Occipital lobe (tissue), 2 donors: ENCODE measurements around the gene PDLIM5. TPM values are rescaled to one million over a fixed set of nuclear protein-coding genes. Genes with fewer than 3 reads are reported as not detected.

Experiments
- DNase-seq: peaks from one replicate; lab custom pipeline; 2025; lab: John Stamatoyannopoulos, UW
- total RNA-seq: library from RNA; depleted of rRNA; stranded (reverse); fragments of >200 nt; gene quantifications from one replicate; pipeline ENCODE4 v1.2.3, GENCODE V29; 2014

PDLIM5 gene
- total RNA-seq, 1 donor from 2014 or later, result 27.1 TPM

DNA sequence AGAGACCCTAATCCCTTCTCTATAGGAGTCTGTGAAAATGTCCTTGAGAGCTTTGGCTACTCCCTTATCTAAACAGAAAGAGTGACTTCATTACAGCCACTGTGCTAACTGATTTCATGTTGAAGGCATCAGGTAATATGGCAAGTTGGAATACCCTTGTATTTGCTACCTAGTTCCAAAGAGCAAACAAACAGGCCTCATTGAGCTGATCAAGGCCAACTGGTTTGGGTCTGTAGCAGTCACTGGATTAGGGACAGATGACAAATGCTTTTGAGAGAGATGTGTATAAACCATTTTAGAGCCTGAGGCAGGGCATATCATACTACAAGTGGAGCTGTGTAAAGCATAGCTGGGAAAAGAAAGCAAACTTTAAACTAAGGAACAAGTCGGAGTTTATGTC is 22.9 kb upstream of the PDLIM5 start:
- no peak for DNase-seq

DNA sequence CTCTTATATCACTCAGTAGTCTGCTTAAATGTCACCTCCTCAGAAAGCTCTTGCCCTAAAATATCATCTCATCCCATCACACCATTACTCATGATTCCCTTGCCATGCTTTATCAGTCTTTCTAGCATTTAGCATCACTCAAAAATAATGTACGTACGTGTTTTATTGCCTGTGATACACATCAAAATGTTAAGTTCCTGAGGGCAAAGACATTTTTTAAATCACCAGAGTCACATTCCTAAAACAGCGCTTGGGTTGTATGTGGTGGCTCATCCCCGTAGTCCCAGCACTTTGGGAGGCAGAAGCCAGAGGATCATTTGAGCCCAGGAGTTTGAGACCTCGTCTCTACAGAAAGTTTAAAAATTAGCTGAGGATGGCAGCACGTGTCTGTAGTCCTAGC is 21.3 kb upstream of the PDLIM5 start:
- DNase-seq, result no peak

GRCh38 chr4:94431388-94431787 is 20.4 kb upstream of the PDLIM5 start:
- DNase-seq, result no peak

GRCh38 chr4:94434505-94434904 is 17.2 kb upstream of the PDLIM5 start:
- no peak for DNase-seq

DNA sequence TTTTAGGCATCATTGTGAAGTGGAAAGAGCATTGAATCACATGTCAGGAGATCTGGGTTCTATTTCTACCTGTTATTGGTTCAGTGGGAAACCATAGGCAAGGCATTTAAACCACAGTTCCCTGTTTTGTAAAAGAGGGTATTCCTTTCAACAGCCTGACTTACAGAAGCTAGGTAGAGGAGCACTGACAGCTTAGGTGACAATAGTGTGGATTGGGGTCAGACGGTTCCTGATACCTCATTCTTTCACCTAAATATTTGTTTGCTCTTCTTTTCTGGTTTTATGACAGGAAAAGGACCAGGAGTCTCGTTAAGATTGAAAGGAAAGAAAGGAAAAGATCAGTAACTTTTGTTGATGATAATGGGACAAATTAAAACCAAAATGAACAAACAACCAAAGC is 15.9 kb upstream of the PDLIM5 start:
- no peak for DNase-seq

GRCh38 chr4:94436512-94436911 is 15.2 kb upstream of the PDLIM5 start:
- DNase-seq, result no peak

DNA sequence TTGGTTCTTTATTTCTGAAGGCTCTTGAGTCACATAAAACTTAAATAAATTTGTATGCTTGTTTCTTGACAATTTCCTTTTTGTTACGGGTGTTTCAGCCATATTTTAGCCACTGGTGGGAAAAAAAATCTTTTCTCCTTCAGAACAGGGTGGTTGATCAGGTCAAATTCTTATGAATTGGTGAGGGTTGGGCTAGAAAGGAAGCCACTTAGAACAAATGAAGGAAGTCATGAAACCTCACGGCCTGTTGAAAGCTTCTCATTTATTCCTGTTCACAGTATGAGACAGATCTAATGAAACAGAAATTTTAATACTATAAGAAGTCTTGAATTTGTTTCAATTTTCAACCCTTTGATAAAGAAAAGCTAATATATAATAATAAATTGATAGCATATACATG is 12.1 kb upstream of the PDLIM5 start:
- no peak for DNase-seq

GRCh38 chr4:94441838-94442237 is 9.9 kb upstream of the PDLIM5 start:
- no peak for DNase-seq

DNA sequence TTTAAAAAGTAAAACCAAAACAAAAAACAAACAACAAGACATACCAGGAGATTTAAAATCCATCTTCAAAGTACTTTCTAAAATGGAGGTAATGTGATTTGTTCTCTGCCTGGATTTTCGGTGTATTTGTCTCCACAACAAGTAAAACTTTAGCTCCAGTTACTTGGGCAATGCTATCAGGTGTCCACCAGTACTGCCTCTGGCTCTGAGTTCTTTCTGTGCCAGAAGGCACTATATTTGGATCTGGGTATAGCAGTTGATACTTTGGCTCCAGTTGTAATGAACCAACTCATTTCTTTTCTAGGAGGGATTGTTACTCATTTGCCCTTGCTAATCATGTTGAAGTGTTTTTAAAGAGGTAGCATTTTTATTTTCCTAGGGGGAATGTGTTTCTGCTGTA is 9.5 kb upstream of the PDLIM5 start:
- no peak for DNase-seq

GRCh38 chr4:94446386-94446785 is 5.4 kb upstream of the PDLIM5 start:
- DNase-seq, result no peak

- DNase-seq, result no peak
These were observed 3.9 kb upstream of the PDLIM5 start for GRCh38 chr4:94447754-94448411.

- no peak for DNase-seq
These were observed 2.8 kb upstream of the PDLIM5 start for GRCh38 chr4:94448815-94449375.

GRCh38 chr4:94451051-94451694 is 569 bp upstream of the PDLIM5 start:
- DNase-seq, result no peak

GRCh38 chr4:94452476-94453371 is 982 bp downstream of the PDLIM5 start:
- DNase-seq, result peak; percentile 8

DNA sequence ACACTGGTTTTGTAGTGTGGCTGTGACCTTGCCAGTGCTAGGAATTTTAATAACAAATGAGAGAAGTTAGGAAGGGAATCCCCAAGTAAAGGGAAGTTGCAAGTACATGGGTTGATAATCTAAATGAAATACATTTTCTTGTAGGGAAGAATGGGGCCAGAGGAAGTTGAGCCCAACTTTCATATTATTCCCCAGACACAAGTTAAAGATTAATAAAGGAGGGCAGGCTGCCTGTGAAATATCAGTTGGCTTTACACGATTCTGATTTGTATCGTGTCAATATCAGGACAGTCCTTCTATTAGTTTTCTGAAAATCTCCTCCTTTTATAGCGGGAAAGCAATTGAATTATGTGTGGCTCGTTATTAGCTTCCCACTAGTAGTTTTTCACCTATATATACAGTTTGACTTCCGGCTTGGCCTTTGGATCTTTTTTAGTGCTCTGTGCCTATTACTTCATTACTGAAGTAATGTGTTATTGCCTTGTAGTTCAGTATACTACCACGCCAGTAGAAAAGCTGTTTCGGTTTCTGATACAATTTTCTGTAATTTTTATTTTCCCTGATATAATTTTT is 1.7 kb downstream of the PDLIM5 start:
- DNase-seq, result no peak

- DNase-seq, result no peak
These were observed 2.7 kb downstream of the PDLIM5 start for GRCh38 chr4:94454405-94454804.

DNA sequence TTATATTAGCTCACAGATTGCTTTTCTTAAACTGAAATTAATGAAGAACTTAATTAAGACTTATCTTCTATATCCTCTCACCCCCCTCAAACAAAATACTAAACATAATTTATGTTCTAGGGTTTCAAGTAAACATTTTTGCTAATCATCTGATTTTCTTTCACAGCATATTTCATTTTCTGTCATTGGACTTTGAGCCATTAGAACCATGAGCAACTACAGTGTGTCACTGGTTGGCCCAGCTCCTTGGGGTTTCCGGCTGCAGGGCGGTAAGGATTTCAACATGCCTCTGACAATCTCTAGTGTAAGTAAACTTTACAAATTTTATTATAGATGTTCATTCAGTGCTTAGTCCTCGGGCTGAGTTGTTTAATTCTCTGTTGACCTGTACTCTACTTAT is 3.3 kb downstream of the PDLIM5 start:
- no peak for DNase-seq

- DNase-seq, result no peak
These were observed 6.0 kb downstream of the PDLIM5 start for GRCh38 chr4:94457692-94458106.

DNA sequence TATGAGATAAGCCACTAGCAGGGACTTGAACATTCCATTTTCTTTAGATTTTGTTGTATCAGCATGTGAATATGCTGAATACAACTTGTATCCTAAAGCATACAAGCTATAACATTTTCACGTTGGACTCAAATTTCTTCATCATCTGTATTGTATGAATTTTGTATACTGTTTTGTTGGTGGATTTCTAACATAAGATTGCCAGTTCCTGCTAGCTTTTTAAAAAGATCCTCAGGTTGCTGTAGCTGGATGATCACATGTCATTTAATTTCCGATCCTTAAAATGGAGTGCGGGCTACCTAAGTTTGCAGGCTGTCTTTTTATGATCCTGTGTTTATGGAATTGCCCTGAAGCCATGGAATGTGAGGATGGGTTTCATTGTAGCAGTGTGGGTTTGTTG is 6.9 kb downstream of the PDLIM5 start:
- no peak for DNase-seq

DNA sequence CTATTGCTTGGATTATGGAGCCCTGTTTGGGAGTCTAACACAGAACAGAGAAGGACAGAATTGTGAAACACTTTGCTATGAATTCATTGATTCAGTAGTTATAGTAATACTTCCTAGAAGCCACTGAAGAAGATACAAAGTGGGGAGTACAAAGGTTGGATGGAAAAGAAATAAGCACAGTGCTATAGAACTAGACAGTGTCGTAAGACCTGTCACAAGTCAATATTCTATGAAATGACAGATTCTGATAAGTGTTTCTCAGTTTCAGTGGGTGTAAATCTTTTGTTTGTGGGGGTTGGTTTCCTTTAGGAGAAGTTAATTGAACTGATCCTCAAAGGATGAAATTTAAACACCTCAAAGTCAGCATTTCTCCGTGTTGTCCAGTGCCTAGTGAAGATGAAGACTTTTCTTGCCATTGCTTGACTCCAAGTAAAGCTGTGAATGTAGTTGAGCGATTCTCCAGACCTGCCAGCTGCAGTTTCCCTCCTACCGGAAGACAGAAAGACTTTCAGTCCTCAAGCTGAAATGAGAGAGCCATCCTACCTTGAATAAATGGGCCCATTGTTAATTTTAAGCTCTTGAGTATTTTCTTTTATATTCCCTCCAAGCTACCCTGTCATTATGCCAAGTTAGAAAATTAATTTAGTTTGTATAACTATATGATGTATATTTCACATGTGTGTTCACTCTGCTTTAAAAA is 7.9 kb downstream of the PDLIM5 start:
- DNase-seq, result no peak

GRCh38 chr4:94461506-94461905 is 9.8 kb downstream of the PDLIM5 start:
- DNase-seq, result no peak
